Nucleus accumbens (tissue), 56 donors: Measurements from ENCODE around the gene GFOD1.
"Not testable (repeated sequence)": the region's sequence is repeated elsewhere in the genome, so short reads cannot be mapped to it uniquely, and the experiment has no call there.

ENCODE experiments used
- DNase-seq, 56 donors: peaks; one replicate each; lab custom pipeline; 2025; lab: John Stamatoyannopoulos, UW

GFOD1 gene

DNA sequence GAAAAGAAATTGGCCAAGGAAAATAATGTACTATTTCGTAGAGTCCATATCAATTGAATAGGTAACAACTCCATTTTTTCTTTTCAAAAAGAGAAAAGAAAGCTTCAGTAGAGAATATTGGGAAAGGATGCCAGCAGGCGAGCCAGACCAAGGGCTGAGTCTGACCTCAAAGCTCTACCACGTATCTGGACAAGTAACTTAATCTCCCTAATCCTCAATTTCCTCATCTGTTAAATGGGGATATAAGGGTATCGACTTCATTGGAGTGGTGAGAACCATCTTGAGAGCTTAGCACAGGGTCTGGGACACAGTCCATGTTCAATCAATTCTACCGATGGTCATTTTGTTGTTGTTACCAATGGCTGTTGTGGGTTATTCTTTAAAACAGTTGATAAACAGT, 95.9 kb downstream of the GFOD1 start:
- no peak for DNase-seq

GRCh38 chr6:13390658-13391057, 96.7 kb downstream of the GFOD1 start:
- no peak for DNase-seq

DNA sequence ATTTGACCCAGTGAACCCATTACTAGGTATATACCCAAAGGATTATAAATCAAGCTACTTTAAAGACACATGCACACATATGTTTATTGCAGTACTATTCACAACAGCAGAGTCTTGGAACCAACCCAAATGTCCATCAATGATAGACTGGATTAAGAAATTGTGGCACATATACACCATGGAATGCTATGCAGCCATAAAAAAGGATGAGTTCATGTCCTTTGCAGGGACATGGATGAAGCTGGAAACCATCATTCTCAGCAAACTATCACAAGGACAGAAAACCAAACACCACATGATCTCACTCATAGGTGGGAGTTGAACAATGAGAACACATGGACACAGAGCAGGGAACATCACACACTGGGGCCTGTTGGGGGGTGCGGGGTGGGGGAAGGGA, 98.2 kb downstream of the GFOD1 start:
- DNase-seq, result not testable (repeated sequence)

DNA sequence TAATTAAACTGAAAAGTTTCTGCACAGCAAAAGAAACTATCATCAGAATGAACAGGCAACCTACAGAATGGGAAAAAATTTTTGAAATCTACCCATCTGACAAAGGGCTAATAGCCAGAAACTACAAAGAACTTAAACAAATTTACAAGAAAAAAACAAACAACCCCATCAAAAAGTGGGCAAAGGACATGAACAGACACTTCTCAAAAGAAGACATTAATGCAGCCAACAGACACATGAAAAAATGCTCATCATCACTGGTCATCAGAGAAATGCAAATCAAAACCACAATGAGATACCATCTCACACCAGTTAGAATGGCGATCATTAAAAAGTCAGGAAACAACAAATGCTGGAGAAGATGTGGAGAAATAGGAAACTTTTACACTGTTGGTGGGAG, 98.6 kb downstream of the GFOD1 start:
- not testable (repeated sequence) for DNase-seq

DNA sequence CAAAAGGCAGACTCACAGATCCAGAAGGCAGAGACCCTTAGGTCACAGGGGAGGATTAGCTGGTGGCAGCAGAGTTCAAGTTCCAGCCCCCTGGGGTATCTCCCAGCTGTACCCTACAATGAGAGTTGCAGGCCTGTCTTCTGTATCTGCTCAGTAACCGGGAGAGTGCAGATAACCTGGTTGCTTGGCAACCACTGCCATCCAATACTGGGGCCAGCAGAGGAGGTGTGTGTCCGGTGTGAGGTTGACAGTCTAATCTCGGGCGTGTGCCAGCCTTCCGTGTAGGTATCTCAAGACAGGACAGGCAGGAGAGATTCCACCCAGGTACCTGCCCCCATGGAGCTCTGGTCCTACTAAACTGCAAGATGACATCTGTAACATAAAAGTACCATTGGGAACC, 102.4 kb downstream of the GFOD1 start:
- no peak for DNase-seq

- no peak for DNase-seq
These were observed 102.9 kb downstream of the GFOD1 start for GRCh38 chr6:13384506-13384905.

DNA sequence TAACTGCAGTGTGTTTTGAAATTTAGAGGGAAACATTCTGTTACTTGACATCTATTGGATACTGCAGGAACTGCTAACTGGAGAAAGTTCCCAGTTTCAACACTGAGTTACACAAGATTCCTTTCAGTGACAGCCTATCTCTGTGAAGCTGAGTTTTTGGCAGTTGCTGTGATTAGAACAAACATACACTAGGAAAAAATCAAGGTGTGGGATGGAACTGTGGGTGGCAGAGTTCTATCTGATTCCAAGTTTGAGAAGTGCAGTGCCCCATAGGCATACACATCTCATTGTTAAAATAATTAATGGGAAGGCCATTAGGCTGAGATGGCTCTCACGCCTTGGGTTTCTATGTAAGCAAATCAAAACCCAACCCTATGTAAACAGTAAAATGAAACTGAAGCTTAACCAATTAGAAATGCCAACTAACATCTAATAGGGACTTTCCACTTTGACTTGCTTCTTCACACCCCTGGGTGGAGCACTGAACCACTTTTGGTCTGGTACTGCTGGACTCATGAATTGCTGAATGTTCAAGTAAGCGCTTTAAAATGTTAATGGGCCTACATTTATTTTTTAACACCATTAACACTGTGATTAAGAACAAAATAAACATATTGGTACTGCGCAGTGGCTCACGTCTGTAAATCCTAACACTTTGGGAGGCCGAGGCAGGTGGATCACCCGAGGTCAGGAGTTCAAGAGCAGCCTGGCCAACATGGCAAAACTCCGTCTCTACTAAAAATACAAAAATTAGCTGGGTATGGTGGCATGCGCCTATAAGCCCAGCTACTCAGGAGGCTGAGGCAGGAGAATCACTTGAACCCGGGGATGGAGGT, 103.9 kb downstream of the GFOD1 start:
- no peak for DNase-seq

- no peak for DNase-seq
These were observed 106.6 kb downstream of the GFOD1 start for GRCh38 chr6:13380761-13381160.

GRCh38 chr6:13378669-13379590, 108.5 kb downstream of the GFOD1 start:
- no peak for DNase-seq

DNA sequence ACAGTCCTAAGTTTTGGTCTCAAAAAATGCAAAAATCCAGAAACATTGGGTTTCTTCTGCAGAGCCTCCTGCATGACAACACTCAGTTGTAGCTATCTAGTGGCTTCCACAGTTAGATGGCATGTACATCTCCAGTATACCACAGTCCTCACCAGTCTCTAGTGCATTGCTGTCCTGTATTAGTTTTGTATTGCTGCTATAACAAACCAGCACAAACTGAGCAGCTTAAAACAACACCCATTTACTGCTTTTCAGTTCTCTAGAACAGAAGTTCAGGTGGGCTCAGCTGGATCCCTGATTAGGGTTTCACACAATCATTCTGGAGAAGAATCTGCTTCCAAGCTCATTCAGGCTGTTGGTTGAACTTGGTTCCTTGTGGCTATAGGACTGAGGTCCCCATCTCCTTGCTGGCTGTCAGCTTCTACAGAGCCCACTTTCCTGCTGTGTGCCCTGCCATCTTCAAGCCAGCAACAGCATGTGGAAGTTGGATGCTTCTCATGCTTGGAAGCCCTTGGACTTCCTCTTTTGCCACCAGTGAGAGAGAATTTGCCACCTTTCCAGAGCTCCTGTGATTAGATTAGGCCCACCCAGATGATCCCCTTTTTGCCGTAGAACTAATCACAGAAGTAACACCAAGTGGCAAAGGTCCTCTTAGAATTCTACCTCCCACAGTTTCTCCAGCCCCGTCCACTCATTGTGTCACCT, 110.2 kb downstream of the GFOD1 start:
- DNase-seq, result no peak

GRCh38 chr6:13375360-13375878, 112.0 kb downstream of the GFOD1 start:
- DNase-seq, result no peak

- no peak for DNase-seq
These were observed 113.5 kb downstream of the GFOD1 start for GRCh38 chr6:13373919-13374318.

GRCh38 chr6:13373488-13373886, 113.9 kb downstream of the GFOD1 start:
- no peak for DNase-seq

DNA sequence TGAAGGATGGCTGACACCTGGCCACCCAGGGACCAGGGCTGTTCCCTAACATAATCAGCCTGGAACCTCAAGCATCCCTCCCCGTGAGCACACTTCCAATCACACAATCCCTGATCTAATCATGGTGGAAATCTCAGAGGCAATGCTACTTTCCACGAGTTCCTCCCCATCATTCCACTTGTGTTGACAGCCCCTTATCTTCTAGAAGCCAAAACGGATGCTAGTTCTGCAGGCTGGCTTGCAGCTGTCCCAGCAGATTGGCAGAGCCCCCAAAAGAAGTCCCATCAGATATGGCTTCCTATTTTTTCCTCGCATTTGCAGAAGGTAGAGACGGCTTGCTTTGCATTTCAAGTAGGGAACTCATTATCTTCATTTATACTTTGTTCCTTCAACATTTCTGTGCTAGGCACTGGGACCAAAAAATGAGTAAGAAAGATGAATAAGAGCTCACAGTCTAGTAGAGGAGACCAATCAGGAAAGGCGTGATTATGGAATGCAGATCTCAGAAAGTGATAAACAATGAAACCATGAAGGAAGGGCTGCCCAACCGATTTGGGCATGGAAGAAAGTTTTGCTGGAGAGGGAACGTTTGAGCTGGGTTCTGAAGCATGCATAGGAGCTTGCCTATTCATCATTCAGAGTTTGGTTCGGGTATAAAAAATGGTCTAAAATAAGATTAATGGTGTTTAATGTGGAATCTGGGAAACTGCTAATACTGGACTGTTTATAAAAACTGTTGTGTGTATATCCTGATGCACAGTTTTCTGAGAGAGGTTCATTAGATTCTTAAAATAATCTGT, 114.5 kb downstream of the GFOD1 start:
- DNase-seq, result no peak

GRCh38 chr6:13372076-13372475, 115.3 kb downstream of the GFOD1 start:
- no peak for DNase-seq

- DNase-seq, result peak in 17 of 56 donors; percentile 6 to 63 (median 22)
These were observed 115.9 kb downstream of the GFOD1 start for GRCh38 chr6:13371421-13372072.

DNA sequence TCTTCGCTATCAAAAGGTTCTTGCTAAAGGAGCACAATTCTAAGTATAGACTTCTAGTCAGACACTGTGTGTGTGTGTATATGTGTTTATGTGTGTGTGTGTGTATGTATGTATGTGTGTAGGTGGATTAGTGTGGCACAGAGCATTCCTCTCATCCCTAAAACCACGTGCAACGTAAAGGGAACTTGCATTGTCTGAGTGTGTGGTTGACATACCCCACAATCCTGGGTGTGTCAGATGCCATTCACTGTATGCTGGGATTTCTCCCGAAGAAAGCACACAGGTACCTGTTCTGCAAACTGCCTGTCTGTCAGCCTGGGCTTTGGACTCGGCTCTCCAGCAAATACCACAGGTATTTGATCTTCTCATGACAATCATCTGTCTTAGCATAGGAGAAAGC, 116.8 kb downstream of the GFOD1 start:
- no peak for DNase-seq

- DNase-seq, result no peak
These were observed 117.8 kb downstream of the GFOD1 start for GRCh38 chr6:13369591-13369990.

DNA sequence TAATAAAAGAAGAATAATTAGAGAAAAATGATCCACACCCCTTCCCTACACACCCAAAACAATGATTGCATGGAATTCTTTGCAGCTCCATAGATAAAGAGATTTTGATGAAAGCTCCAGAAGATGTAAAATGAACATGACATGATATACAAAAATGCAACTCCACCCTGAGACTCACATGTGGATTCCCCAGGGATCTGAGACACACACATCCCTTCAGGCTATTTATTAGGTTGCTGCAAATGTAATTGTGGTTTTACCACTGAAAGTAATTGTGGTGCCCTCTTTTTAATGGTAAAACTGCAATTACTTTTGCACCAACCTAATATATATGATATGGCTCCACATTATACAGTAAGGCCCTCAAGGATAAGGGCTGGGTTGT, 118.7 kb downstream of the GFOD1 start:
- DNase-seq, result no peak
